HG02981 (cell line): ENCODE results near the gene TBCE.
"Not testable (repeated sequence)": the region's sequence is repeated elsewhere in the genome, so short reads cannot be mapped to it uniquely, and the experiment has no call there.

Experiments
- ATAC-seq: cut with Tn5 transposase; IDR thresholded peaks from one replicate; pipeline ENCODE4 v1.9.1; 2021; ENCODE audit warnings: mild to moderate bottlenecking, moderate library complexity; ENCODE audit not compliant: unreplicated experiment

The TBCE gene

GRCh38 chr1:235450886-235451483 is 83.8 kb downstream of the TBCE start:
- no peak for ATAC-seq

GRCh38 chr1:235454021-235454420 is 86.8 kb downstream of the TBCE start:
- ATAC-seq: no peak

- no peak for ATAC-seq
Measured at GRCh38 chr1:235455097-235455496, 87.9 kb downstream of the TBCE start.

- ATAC-seq: no peak
Measured at GRCh38 chr1:235455823-235456222, 88.6 kb downstream of the TBCE start.

- not testable (repeated sequence) for ATAC-seq
Measured at GRCh38 chr1:235457856-235458255, 90.6 kb downstream of the TBCE start.

- no peak for ATAC-seq
Measured at GRCh38 chr1:235460770-235461169, 93.5 kb downstream of the TBCE start.

- no peak for ATAC-seq
Measured at GRCh38 chr1:235461954-235462353, 94.7 kb downstream of the TBCE start.

- ATAC-seq: not testable (repeated sequence)
Measured at GRCh38 chr1:235462832-235463231, 95.6 kb downstream of the TBCE start.

GRCh38 chr1:235465066-235465465 is 97.8 kb downstream of the TBCE start:
- no peak for ATAC-seq

- ATAC-seq: no peak
Measured at GRCh38 chr1:235468004-235468403, 100.8 kb downstream of the TBCE start.

GRCh38 chr1:235468970-235469369 is 101.7 kb downstream of the TBCE start:
- no peak for ATAC-seq

GRCh38 chr1:235469897-235470296 is 102.7 kb downstream of the TBCE start:
- not testable (repeated sequence) for ATAC-seq

- no peak for ATAC-seq
Measured at GRCh38 chr1:235470741-235471439, 103.7 kb downstream of the TBCE start.

GRCh38 chr1:235473806-235474205 is 106.6 kb downstream of the TBCE start:
- no peak for ATAC-seq

GRCh38 chr1:235483090-235483489 is 115.9 kb downstream of the TBCE start:
- ATAC-seq: no peak

GRCh38 chr1:235485558-235485957 is 118.3 kb downstream of the TBCE start:
- no peak for ATAC-seq

GRCh38 chr1:235486321-235486720 is 119.1 kb downstream of the TBCE start:
- ATAC-seq: no peak

GRCh38 chr1:235491644-235492043 is 124.4 kb downstream of the TBCE start:
- ATAC-seq: no peak

- no peak for ATAC-seq
Measured at GRCh38 chr1:235494531-235494930, 127.3 kb downstream of the TBCE start.

- no peak for ATAC-seq
Measured at GRCh38 chr1:235495030-235495429, 127.8 kb downstream of the TBCE start.

GRCh38 chr1:235495551-235495950 is 128.3 kb downstream of the TBCE start:
- ATAC-seq: no peak

- ATAC-seq: no peak
Measured at GRCh38 chr1:235500971-235501540, 133.8 kb downstream of the TBCE start.
